Activated naive CD4-positive, alpha-beta T cell treated with anti-CD3 and anti-CD28 coated beads, Interleukin-2, amount 10 ng/mL, durations not matched to agents 7 days and 5 days (primary cell): ENCODE measurements around the gene RAP1GDS1.
A peak's percentile ranks its signal among the peaks of the same experiment; 100 is the strongest.
"Not testable (repeated sequence)": the region's sequence is repeated elsewhere in the genome, so short reads cannot be mapped to it uniquely, and the experiment has no call there.

Experiments
- CTCF ChIA-PET: fragments of 350-600 bp; sonication (Branson Sonifier 250); formaldehyde crosslinking; loops from one replicate; lab custom pipeline; 2021; ENCODE audit warnings: antibody characterized with exemption; lab: Charles Lee
- DNase-seq: peaks from one replicate; pipeline ENCODE4 v3.0.0-alpha.2; 2020
- H3K27ac Mint-ChIP-seq: one replicate; pipeline ENCODE4 v1.8.0; 2021; ENCODE audit warnings: mild to moderate bottlenecking, moderate library complexity, mixed read lengths
- H3K27me3 Mint-ChIP-seq: one replicate; pipeline ENCODE4 v1.8.0; 2021; ENCODE audit warnings: mild to moderate bottlenecking, mixed read lengths
- H3K36me3 Mint-ChIP-seq: one replicate; pipeline ENCODE4 v1.8.0; 2021; ENCODE audit warnings: mixed read lengths
- H3K4me1 Mint-ChIP-seq: one replicate; pipeline ENCODE4 v1.8.0; 2021; ENCODE audit warnings: mixed read lengths
- H3K4me3 Mint-ChIP-seq: one replicate; pipeline ENCODE4 v1.8.0; 2021; ENCODE audit warnings: mild to moderate bottlenecking, moderate library complexity, mixed read lengths
- H3K9me3 Mint-ChIP-seq: one replicate; pipeline ENCODE4 v1.8.0; 2021; ENCODE audit warnings: mixed read lengths

RAP1GDS1 gene

GRCh38 chr4:98452091-98452490, 190.9 kb downstream of the RAP1GDS1 start:
- Mint-ChIP-seq H3K36me3 (peaks cover 8% of the 10 kb centered on the region), H3K4me3 (no peak overlapping the region), H3K9me3 (peaks cover 16% of the 10 kb centered on the region), H3K27ac (no peak overlapping the region), H3K4me1 (peaks cover 40% of the 10 kb centered on the region), H3K27me3 (no peaks in the 10 kb centered on the region)
- CTCF ChIA-PET: no interaction called here
- no peak for DNase-seq

DNA sequence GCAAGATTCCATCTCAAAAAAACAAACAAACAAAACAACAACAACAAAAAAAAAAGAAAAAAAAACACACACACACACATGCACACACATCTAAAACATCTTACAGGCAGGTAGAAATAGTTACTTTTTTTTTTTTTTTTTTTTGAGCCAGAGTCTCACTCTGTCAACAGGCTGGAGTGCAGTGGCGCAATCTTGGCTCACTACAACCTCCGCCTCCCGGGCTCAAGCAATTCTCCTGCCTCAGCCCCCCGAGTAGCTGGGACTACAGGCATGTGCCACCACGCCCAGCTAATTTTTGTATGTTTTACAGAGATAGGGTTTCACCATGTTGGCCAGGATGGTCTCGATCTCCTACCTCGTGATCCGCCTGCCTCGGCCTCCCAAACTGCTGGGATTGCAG, 196.2 kb downstream of the RAP1GDS1 start:
- CTCF ChIA-PET, H3K27ac Mint-ChIP-seq: not testable (repeated sequence)
- H3K9me3 Mint-ChIP-seq: peaks cover 25% of the 10 kb centered on the region

DNA sequence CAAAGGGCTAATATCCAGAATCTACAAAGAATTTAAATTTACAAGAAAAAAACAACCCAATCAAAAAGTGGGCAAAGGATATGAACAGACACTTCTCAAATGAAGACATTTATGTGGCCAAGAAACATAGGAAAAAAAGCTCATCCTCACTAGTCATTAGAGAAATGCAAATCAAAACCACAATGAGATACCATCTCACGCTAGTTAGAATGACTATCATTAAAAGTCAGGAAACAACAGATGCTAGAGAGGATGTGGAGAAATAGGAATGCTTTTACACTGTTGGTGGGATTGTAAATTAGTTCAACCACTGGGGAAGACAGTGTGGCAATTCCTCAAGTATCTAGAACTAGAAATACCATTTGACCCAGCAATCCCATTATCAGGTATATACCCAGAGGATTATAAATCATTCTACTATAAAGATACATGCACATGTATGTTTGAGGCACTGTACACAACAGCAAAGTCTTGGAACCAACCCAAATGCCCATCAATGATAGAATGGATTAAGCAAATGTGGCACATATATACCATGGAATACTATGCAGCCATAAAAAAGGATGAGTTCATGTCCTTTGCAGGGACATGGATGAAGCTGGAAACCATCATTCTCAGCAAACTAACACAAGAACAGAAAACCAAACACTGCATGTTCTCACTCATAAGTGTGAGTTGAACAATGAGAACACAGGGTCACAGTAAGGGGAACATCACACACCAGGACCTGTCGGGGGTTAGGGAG, 200.1 kb downstream of the RAP1GDS1 start:
- H3K36me3 Mint-ChIP-seq, H3K4me1 Mint-ChIP-seq, CTCF ChIA-PET, H3K4me3 Mint-ChIP-seq, H3K27me3 Mint-ChIP-seq, DNase-seq, H3K27ac Mint-ChIP-seq: not testable (repeated sequence)
- peaks cover 14% of the 10 kb centered on the region for H3K9me3 Mint-ChIP-seq

More for the DNA sequence above, 196.2 kb downstream of the RAP1GDS1 start:
- H3K4me1 Mint-ChIP-seq, H3K4me3 Mint-ChIP-seq, H3K36me3 Mint-ChIP-seq, DNase-seq, H3K27me3 Mint-ChIP-seq: not testable (repeated sequence)

DNA sequence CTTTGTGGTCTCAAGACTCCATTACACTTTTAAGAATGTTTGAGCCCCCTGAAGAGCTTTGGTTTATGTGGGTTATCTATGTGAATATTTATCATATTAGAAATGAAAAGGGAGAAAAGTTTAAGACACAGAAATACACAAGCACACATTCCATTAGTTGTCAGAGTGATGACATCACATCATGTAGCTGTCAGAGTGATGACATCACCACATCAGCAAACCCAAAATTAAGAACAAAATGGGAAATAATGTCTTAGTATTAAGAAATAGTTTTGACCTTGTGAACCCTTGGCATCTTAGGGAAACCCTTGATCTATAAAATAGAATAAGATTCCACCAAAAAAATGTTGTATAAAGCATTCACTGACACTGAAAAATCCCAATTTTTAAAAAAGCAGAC, 201.3 kb downstream of the RAP1GDS1 start:
- Mint-ChIP-seq H3K9me3 (peaks cover 12% of the 10 kb centered on the region), H3K27ac (no peak overlapping the region), H3K27me3 (no peaks in the 10 kb centered on the region), H3K4me3 (no peak overlapping the region), H3K4me1 (peaks cover 4% of the 10 kb centered on the region), H3K36me3 (peaks cover 3% of the 10 kb centered on the region)
- CTCF ChIA-PET: interaction anchor here (1.4 kb wide), 1 partner anchor 200 kb away, joined by 3 read pairs; no protein-coding TSS in a partner anchor
- no peak for DNase-seq

DNA sequence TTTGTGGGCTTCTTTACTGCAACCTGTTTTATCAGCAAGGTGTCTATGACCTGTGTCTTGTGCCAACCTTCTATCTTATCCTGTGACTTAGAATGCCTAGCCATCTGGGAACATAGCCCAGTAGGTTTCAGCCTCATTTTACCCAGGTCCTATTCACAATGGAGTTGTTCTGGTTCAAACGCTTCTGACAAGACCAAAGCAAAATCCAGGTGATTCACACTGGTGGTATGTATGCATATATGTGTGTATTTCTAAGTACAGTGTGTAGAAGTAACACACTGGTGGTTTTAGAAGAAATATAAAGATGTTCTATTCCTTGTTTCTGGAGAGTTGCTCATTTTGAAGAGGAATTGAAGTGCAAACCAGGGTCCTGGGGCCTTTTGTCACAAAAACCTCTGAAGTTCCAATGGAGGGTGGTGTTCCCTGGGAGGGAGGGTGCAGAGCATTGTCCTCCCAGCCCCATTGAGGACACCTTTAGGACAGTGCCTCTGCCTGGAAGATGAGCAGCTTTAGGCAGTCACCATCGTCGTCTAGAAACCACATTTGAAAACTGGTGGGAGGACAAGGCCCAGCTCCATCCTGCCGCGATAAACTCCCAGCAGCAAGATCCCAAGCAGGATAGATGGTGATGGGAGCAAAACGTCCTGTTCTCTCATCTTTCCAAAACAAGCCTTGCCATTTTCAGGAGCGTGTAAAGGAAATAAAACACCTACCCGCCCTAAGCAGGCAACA, 205.8 kb downstream of the RAP1GDS1 start:
- Mint-ChIP-seq H3K27me3 (no peaks in the 10 kb centered on the region), H3K4me3 (no peak overlapping the region), H3K4me1 (peaks cover 23% of the 10 kb centered on the region), H3K27ac (no peak overlapping the region), H3K36me3 (peaks cover 14% of the 10 kb centered on the region), H3K9me3 (peaks cover under 1% of the 10 kb centered on the region)
- DNase-seq: no peak
- CTCF ChIA-PET: interaction anchor here (0.6 to 2.1 kb wide), 30 partner anchors 11 to 528 kb away, joined by 3 to 13 read pairs (median 4); partner anchors contain the start of genes METAP1 and TSPAN5

DNA sequence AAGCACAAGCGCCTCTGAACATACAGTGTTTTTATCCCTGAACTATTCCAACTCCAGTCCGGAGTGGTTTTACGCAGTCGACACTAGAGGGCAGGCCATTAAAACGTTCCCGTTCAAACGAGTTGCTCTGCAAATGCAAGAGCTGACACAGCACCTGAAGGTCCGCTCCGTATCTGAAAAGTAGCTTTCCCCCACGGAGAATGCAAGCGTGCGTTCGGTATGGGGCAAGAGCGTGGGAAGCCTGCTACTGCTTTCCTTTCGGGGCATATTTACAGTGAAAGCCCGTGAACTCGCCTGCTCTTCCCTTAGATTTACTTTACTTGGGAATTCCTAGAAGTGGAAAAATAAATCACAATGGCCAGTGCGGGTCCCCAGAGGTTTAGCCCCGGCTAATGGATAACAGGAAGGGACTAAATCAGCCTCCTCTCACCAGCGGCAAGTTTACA, 206.5 kb downstream of the RAP1GDS1 start:
- Mint-ChIP-seq H3K27ac (no peak overlapping the region), H3K36me3 (peaks cover 20% of the 10 kb centered on the region), H3K27me3 (no peaks in the 10 kb centered on the region), H3K4me3 (peak overlapping the region; percentile 60), H3K4me1 (peaks cover 23% of the 10 kb centered on the region), H3K9me3 (no peaks in the 10 kb centered on the region)
- CTCF ChIA-PET: interaction anchor here (0.6 to 2.1 kb wide), 31 partner anchors 10 to 994 kb away, joined by 3 to 13 read pairs (median 4); partner anchors contain the start of genes METAP1 and TSPAN5
- DNase-seq: peak; percentile 77

- H3K4me1 Mint-ChIP-seq: peaks cover 23% of the 10 kb centered on the region
- no peaks in the 10 kb centered on the region for H3K27me3 Mint-ChIP-seq
- CTCF ChIA-PET: interaction anchor here (0.6 to 2.1 kb wide), 9 partner anchors 9 to 526 kb away, joined by 3 to 13 read pairs (median 4); no protein-coding TSS in a partner anchor
- H3K9me3 Mint-ChIP-seq: no peaks in the 10 kb centered on the region
- no peak overlapping the region for H3K4me3 Mint-ChIP-seq
- H3K36me3 Mint-ChIP-seq: peaks cover 25% of the 10 kb centered on the region
- no peak for DNase-seq
- H3K27ac Mint-ChIP-seq: no peak overlapping the region
Observed at GRCh38 chr4:98468709-98469108, 207.5 kb downstream of the RAP1GDS1 start.

GRCh38 chr4:98469771-98470170, 208.6 kb downstream of the RAP1GDS1 start:
- no peak for DNase-seq
- peaks cover 23% of the 10 kb centered on the region for H3K4me1 Mint-ChIP-seq
- CTCF ChIA-PET: interaction anchor here (0.6 to 1.0 kb wide), 3 partner anchors 16 to 1547 kb away, joined by 3 read pairs; no protein-coding TSS in a partner anchor
- H3K36me3 Mint-ChIP-seq: peaks cover 31% of the 10 kb centered on the region
- no peak overlapping the region for H3K4me3 Mint-ChIP-seq
- H3K27me3 Mint-ChIP-seq: no peaks in the 10 kb centered on the region
- no peak overlapping the region for H3K27ac Mint-ChIP-seq
- H3K9me3 Mint-ChIP-seq: no peaks in the 10 kb centered on the region

- Mint-ChIP-seq H3K4me3 (no peak overlapping the region), H3K9me3 (no peaks in the 10 kb centered on the region), H3K27me3 (no peaks in the 10 kb centered on the region), H3K4me1 (peaks cover 23% of the 10 kb centered on the region), H3K36me3 (peaks cover 35% of the 10 kb centered on the region), H3K27ac (no peak overlapping the region)
- CTCF ChIA-PET: interaction anchor here (1.2 kb wide), 1 partner anchor 321 kb away, joined by 4 read pairs; no protein-coding TSS in a partner anchor
- DNase-seq: no peak
Observed at GRCh38 chr4:98470366-98470765, 209.2 kb downstream of the RAP1GDS1 start.

DNA sequence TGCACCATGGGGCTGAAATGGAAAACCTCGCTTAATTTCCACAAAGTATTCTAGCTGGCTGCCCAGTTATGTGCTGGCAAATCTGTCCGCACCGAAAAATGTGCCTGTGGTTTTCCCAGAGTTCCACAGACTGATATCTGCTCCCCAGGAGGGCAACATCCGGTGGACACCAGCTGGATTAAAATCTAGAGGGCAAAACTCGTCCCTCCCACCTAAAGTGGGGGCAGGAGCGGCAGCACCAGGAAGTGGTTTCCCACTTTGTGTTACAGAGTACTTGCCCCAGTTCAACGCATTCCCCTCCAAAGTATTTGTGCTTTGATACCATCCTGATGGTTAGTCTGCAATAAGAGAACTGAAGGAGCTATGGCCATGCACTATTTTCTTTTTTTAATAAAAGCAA, 209.6 kb downstream of the RAP1GDS1 start:
- no peaks in the 10 kb centered on the region for H3K9me3 Mint-ChIP-seq
- no peak overlapping the region for H3K4me3 Mint-ChIP-seq
- H3K4me1 Mint-ChIP-seq: peaks cover 23% of the 10 kb centered on the region
- no peaks in the 10 kb centered on the region for H3K27me3 Mint-ChIP-seq
- CTCF ChIA-PET: interaction anchor here (1.2 to 1.6 kb wide), 2 partner anchors 14 to 321 kb away, joined by 4 to 5 read pairs; no protein-coding TSS in a partner anchor
- peaks cover 36% of the 10 kb centered on the region for H3K36me3 Mint-ChIP-seq
- DNase-seq: no peak
- H3K27ac Mint-ChIP-seq: no peak overlapping the region

DNA sequence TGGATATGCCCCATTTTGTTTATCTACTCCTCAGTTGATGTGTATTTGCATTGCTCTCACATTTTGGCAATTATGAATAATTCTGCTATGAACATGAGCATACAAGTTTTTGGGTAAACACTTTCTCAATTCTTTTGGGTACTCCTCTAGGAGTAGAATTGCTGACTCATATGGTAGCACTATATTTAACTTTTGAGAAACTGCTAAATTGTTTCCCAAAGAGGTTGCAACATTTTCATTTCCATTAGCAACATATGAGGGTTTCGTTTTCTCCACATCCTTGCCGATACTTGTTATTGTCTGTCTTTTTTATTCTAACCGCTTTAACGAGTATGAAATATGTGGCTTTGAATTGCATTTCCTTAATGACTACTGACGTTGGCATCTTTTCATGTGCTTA, 211.9 kb downstream of the RAP1GDS1 start:
- H3K27ac Mint-ChIP-seq: no peak overlapping the region
- no peak overlapping the region for H3K4me3 Mint-ChIP-seq
- CTCF ChIA-PET: no interaction called here
- peaks cover 48% of the 10 kb centered on the region for H3K36me3 Mint-ChIP-seq
- peaks cover 15% of the 10 kb centered on the region for H3K4me1 Mint-ChIP-seq
- no peaks in the 10 kb centered on the region for H3K27me3 Mint-ChIP-seq
- H3K9me3 Mint-ChIP-seq: no peaks in the 10 kb centered on the region
- DNase-seq: no peak

- no peak for DNase-seq
- Mint-ChIP-seq H3K27ac (no peak overlapping the region), H3K36me3 (peaks cover 55% of the 10 kb centered on the region), H3K4me1 (peaks cover 15% of the 10 kb centered on the region), H3K27me3 (no peaks in the 10 kb centered on the region), H3K9me3 (no peaks in the 10 kb centered on the region), H3K4me3 (no peak overlapping the region)
- CTCF ChIA-PET: no interaction called here
Observed at GRCh38 chr4:98474408-98474844, 213.2 kb downstream of the RAP1GDS1 start.

DNA sequence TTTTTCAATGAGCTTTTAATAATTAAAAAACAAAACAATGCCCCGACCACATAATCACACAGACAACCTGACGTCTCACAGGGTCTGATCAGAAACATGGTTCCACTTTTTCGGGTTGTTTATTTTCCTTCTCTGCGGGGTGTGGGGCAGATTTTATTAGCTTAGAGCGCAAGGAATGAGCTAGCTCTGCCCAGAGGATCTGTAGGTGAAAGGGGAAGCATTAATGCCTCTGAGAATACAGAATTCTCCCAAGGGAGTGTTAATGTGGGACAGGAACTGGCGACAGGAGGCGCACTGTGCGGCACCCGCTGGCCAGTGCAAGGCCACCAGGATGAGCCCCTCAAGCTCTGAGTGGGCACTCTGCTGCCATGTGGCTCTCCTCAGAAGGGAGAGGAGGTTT, 215.7 kb downstream of the RAP1GDS1 start:
- Mint-ChIP-seq H3K4me3 (no peak overlapping the region), H3K9me3 (no peaks in the 10 kb centered on the region), H3K27me3 (no peaks in the 10 kb centered on the region), H3K27ac (no peak overlapping the region), H3K36me3 (peaks cover 43% of the 10 kb centered on the region), H3K4me1 (peaks cover 7% of the 10 kb centered on the region)
- CTCF ChIA-PET: interaction anchor here (2.8 kb wide), 1 partner anchor 9 kb away, joined by 13 read pairs; no protein-coding TSS in a partner anchor
- DNase-seq: no peak

GRCh38 chr4:98479590-98479989, 218.4 kb downstream of the RAP1GDS1 start:
- H3K36me3 Mint-ChIP-seq: peaks cover 28% of the 10 kb centered on the region
- H3K9me3 Mint-ChIP-seq, DNase-seq, H3K27ac Mint-ChIP-seq, H3K4me3 Mint-ChIP-seq, H3K27me3 Mint-ChIP-seq: not testable (repeated sequence)
- CTCF ChIA-PET: interaction anchor here (1.6 to 2.8 kb wide), 2 partner anchors 12 to 31 kb away, joined by 5 to 13 read pairs; no protein-coding TSS in a partner anchor
- peaks cover 28% of the 10 kb centered on the region for H3K4me1 Mint-ChIP-seq
